A549 (cell line): Measurements from ENCODE around the gene GZMM. TPM values are rescaled to one million over a fixed set of nuclear protein-coding genes. Genes with fewer than 3 reads are reported as not detected.

Experiments used
- ATAC-seq, 2 experiments: fragments of 200-7000 bp in 1 of 2; fragments of >200 bp in 1 of 2; cut with Nextera tagmentation in 1 of 2; cut with Tn5 transposase in 1 of 2; 3 replicates each; pipeline versions ENCODE4 v1.8.0 to v1.9.1; 2018 to 2020; ENCODE audit warnings: mild to moderate bottlenecking in 1 of 2, moderate library complexity in 1 of 2
- CTCF ChIA-PET: fragments of 300-600 bp; sonication (Branson Sonifier 250); formaldehyde crosslinking; extraction: SDS; loops from one replicate; lab custom pipeline; 2021; ENCODE audit warnings: antibody characterized with exemption, inconsistent platforms; lab: Yijun Ruan, JAX
- POLR2A ChIA-PET: fragments of 350-600 bp; formaldehyde crosslinking; extraction: SDS; loops from one replicate; lab custom pipeline; 2021; ENCODE audit warnings: antibody characterized with exemption, inconsistent platforms; lab: Yijun Ruan, JAX
- DNase-seq, 2 experiments: peaks; one replicate each; pipeline versions ENCODE4 v3.0.0 to v3.0.0-alpha.2; 2011 to 2016; ENCODE audit warnings: low read depth in 1 of 2, low spot score in 1 of 2
- FAIRE-seq: peaks from 2 replicates; lab custom pipeline; 2011; peaks lifted over from hg19 to GRCh38; lab: Jason Lieb, UNC
- H3K27ac ChIP-seq, 2 experiments: fragments of >200 bp; sonication (Bioruptor Twin); formaldehyde crosslinking; 3 replicates each; pipeline ENCODE4 v1.5.1; 2016 to 2017
- H3K4me1 ChIP-seq: fragments of >200 bp; sonication (Bioruptor Twin); formaldehyde crosslinking; 3 replicates; pipeline ENCODE4 v1.6.1; 2016
- H3K4me2 ChIP-seq: fragments of >200 bp; sonication (Bioruptor Twin); formaldehyde crosslinking; 3 replicates; pipeline ENCODE4 v1.6.1; 2016
- H3K4me3 ChIP-seq: fragments of >200 bp; sonication (Bioruptor Twin); formaldehyde crosslinking; 3 replicates; pipeline ENCODE4 v1.5.1; 2016
- H3K9me3 ChIP-seq: fragments of >200 bp; sonication (Bioruptor Twin); formaldehyde crosslinking; 3 replicates; pipeline ENCODE4 v1.6.1; 2016
- CBX2 ChIP-seq: fragments of 200-600 bp; sonication (generic); IDR thresholded peaks from 2 replicates; pipeline ENCODE4 v1.6.1; 2016; ENCODE audit warnings: low read depth, mild to moderate bottlenecking, borderline replicate concordance
- CBX8 ChIP-seq: fragments of 200-600 bp; sonication (generic); IDR thresholded peaks from 2 replicates; pipeline ENCODE4 v1.6.1; 2016
- CTCF ChIP-seq: fragments of >200 bp; sonication (Bioruptor Twin); formaldehyde crosslinking; IDR thresholded peaks from 3 replicates; pipeline ENCODE4 v1.5.1; 2016
- EP300 ChIP-seq, 2 experiments: fragments of >200 bp; sonication (Bioruptor Twin); formaldehyde crosslinking; IDR thresholded peaks; 2 replicates in 1 of 2; 3 replicates in 1 of 2; pipeline ENCODE4 v1.6.1; 2016 to 2017
- ESRRA ChIP-seq: fragments of 150-350 bp; IDR thresholded peaks from 2 replicates; pipeline ENCODE4 v1.6.1; 2014; ENCODE audit warnings: mild to moderate bottlenecking, low read length, borderline replicate concordance
- FOSL2 ChIP-seq, 2 experiments: fragments of 450-650 bp in 1 of 2; fragments of >200 bp in 1 of 2; sonication (Bioruptor Twin) in 1 of 2; formaldehyde crosslinking; IDR thresholded peaks; 2 replicates each; pipeline versions ENCODE4 v1.5.0 to v1.6.1; 2016 to 2020; ENCODE audit warnings: mild to moderate bottlenecking in 1 of 2, moderate library complexity in 1 of 2
- FOXS1 ChIP-seq: fragments of 250-450 bp; sonication (Bioruptor Pico); IDR thresholded peaks from 2 replicates; pipeline ENCODE4 v1.5.0; 2020; ENCODE audit warnings: mild to moderate bottlenecking, moderate library complexity
- JUN ChIP-seq, 2 experiments: fragments of >200 bp; sonication (Bioruptor Twin); formaldehyde crosslinking; IDR thresholded peaks; 2 replicates in 1 of 2; 3 replicates in 1 of 2; pipeline ENCODE4 v1.6.1; 2016 to 2017
- KDM5A ChIP-seq: fragments of 200-600 bp; sonication (generic); IDR thresholded peaks from 2 replicates; pipeline ENCODE4 v1.6.1; 2016; ENCODE audit warnings: antibody characterized with exemption, mild to moderate bottlenecking
- MAX ChIP-seq: IDR thresholded peaks from 2 replicates; pipeline ENCODE4 v1.6.1; 2012
- POLR2A ChIP-seq: IDR thresholded peaks from 2 replicates; pipeline ENCODE4 v1.6.1; 2012; ENCODE audit warnings: mild to moderate bottlenecking, low read length
- RAD21 ChIP-seq, 2 experiments: fragments of >200 bp in 1 of 2; sonication (Bioruptor Twin) in 1 of 2; formaldehyde crosslinking in 1 of 2; IDR thresholded peaks in 1 of 2; conservative IDR thresholded peaks in 1 of 2; 2 replicates in 1 of 2; 3 replicates in 1 of 2; pipeline ENCODE4 v1.6.1; 2012 to 2018; ENCODE audit warnings: inconsistent platforms in 1 of 2
- REST ChIP-seq: fragments of 200-600 bp; sonication (generic); IDR thresholded peaks from 2 replicates; pipeline ENCODE4 v1.6.1; 2016; ENCODE audit warnings: antibody characterized with exemption, mild to moderate bottlenecking, moderate library complexity
- SMC3 ChIP-seq: fragments of >200 bp; sonication (Bioruptor Twin); formaldehyde crosslinking; IDR thresholded peaks from 3 replicates; pipeline ENCODE4 v1.6.1; 2018; ENCODE audit warnings: inconsistent platforms
- TP53 ChIP-seq: fragments of 250-450 bp; sonication (Bioruptor Pico); IDR thresholded peaks from 2 replicates; pipeline ENCODE4 v1.5.0; 2021; ENCODE audit warnings: mild to moderate bottlenecking, moderate library complexity
- WGBS: methylation state at CpG from one replicate; pipeline ENCODE4 v1.1.6; 2017; ENCODE audit errors: missing lambda C conversion rate; 5-methylcytosine and 5-hydroxymethylcytosine counted together
- polyA plus RNA-seq, 4 experiments: library from polyadenylated mRNA; depleted of rRNA in 3 of 4; stranded (reverse); fragments of >200 nt; fragmentation: RNase III in 1 of 4; extraction: RNeasy Plus Mini Kit Qiagen cat#74134 plus additional on column Dnase treatment in 1 of 4; gene quantifications; 2 replicates in 3 of 4; 3 replicates in 1 of 4; pipeline ENCODE4 v1.2.3, GENCODE V29; 2011 to 2017
- TF ChIP-seq, protein P1 (sequence below): fragments of 250-450 bp; sonication (Bioruptor Pico); IDR thresholded peaks from 2 replicates; pipeline ENCODE4 v1.5.0; 2020; ENCODE audit warnings: low read depth, mild to moderate bottlenecking, moderate library complexity

GZMM gene
- polyA plus RNA-seq, 2 of the 4 experiments (the other 2 are of a cell fraction): not detected

DNA sequence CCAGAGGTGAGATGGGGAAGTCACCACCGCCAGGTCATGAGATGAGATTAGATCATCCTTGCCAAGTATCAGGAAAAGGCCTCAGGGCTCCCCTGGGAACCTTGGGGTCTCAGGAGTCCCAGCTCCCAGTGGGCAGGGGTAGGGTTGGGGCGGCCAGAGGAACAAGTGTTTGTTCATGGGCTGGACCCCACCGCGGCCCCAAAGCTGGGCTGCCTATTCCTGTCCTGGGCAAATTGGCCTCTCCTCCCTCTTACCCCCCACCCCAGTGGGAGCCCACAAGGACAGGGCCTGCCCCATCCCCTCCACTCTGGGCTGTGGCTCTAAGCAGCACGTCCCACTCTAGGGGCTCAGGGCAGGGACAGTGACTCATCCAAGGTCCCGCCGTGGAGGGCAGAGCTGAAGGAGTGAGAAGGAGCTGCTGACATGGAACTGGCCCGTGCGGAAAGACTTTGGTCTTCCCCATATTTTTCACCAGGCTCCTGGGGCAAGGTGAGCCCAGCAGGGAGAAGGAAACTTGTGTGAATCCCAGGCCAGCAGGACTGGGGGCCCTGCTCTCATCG, 41.8 kb downstream of the GZMM start:
- DNase-seq (no peak), ATAC-seq (peak in 1 of 2 experiments; percentile 2; a peak in 2 of 6 replicates), FAIRE-seq (no peak)
- H3K4me3 ChIP-seq: no peak overlapping the region
- ChIA-PET CTCF (interaction anchor here (0.9 to 5.8 kb wide), 12 partner anchors 8 to 148 kb away, joined by 3 to 31 read pairs (median 8); partner anchors contain the start of gene RNF126), POLR2A (interaction anchor here (0.8 to 1.6 kb wide), 2 partner anchors 9 to 11 kb away, joined by 3 to 6 read pairs; no protein-coding TSS in a partner anchor)
- H3K27ac ChIP-seq: peak overlapping the region; percentile 82 to 93; a peak in 5 of 6 replicates
- 75% methylated on average over 4 of the region's 10 CpGs for WGBS
- peaks cover 49% of the 10 kb centered on the region for H3K4me1 ChIP-seq
- H3K9me3 ChIP-seq: no peaks in the 10 kb centered on the region
- peak overlapping the region; percentile 98 for H3K4me2 ChIP-seq
- TF ChIP-seq FOSL2 (IDR thresholded peaks at IDR 0.05) (no peak), FOSL2 (CRISPR knock-in tag; IDR thresholded peaks at IDR 0.05) (peak; percentile 50; the same call in 1 of the 2 replicates), EP300 (IDR thresholded peaks at IDR 0.05) (no peak)

GRCh38 chr19:588093-588740, 44.4 kb downstream of the GZMM start:
- H3K9me3 ChIP-seq: no peaks in the 10 kb centered on the region
- TF ChIP-seq JUN (IDR thresholded peaks at IDR 0.05) (peak in 1 of 2 experiments; percentile 54; a peak in 2 of 5 replicates), POLR2A (0 out of 2 replicates have a peak, but pooled peaks have one; percentile 13), CTCF (peak; percentile 52), RAD21 (conservative IDR thresholded peaks at IDR 0.05 in 1 of 2, IDR thresholded peaks at IDR 0.05 in 1 of 2) (peak; percentile 44 to 63), FOXS1 (CRISPR knock-in tag) (no peak), REST (no peak), MAX (peak; percentile 29; the same call in 1 of the 2 replicates), TP53 (CRISPR knock-in tag) (0 out of 2 replicates have a peak, but pooled peaks have one; percentile 29), CBX8 (no peak), ESRRA (no peak), KDM5A (no peak), CBX2 (no peak), SMC3 (peak; percentile 56)
- TF ChIP-seq, protein P1, sequence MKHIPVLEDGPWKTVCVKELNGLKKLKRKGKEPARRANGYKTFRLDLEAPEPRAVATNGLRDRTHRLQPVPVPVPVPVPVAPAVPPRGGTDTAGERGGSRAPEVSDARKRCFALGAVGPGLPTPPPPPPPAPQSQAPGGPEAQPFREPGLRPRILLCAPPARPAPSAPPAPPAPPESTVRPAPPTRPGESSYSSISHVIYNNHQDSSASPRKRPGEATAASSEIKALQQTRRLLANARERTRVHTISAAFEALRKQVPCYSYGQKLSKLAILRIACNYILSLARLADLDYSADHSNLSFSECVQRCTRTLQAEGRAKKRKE (CRISPR knock-in tag): 0 out of 2 replicates have a peak, but pooled peaks have one; percentile 14
- TF ChIP-seq, all 56 proteins: peak for 8
- ATAC-seq (peak; percentile 55 to 73), DNase-seq (peak in 1 of 2 experiments; percentile 92), FAIRE-seq (no peak)
- 0% methylated on average over 6 of the region's 41 CpGs for WGBS
- Histone ChIP-seq H3K4me3 (peak overlapping the region; percentile 49; the same call in 2 of the 3 replicates), H3K4me2 (peak overlapping the region; percentile 98), H3K27ac (peak overlapping the region; percentile 82 to 93), H3K4me1 (peaks cover 53% of the 10 kb centered on the region)
- CTCF ChIA-PET: interaction anchor here (0.6 to 5.8 kb wide), 17 partner anchors 9 to 146 kb away, joined by 3 to 31 read pairs (median 4); partner anchors contain the start of gene POLRMT
- POLR2A ChIA-PET: interaction anchor here (0.7 kb wide), 1 partner anchor 16 kb away, joined by 3 read pairs; no protein-coding TSS in a partner anchor
